ENCODE measurements around the gene TMEM178B.

- TF ChIP-seq POLR2A (IDR thresholded peaks at IDR 0.05; ENCODE audit: low read depth), result no peak
- no peak for TF ChIP-seq CTCF (IDR thresholded peaks at IDR 0.05)
- TF ChIP-seq POLR2AphosphoS5 (IDR thresholded peaks at IDR 0.05), result no peak
- TF ChIP-seq EP300 (IDR thresholded peaks at IDR 0.05), result no peak
Observed at GRCh38 chr7:141167381-141167964, 93.6 kb downstream of the TMEM178B start.

Data from esophagus muscularis mucosa (tissue), 4 donors.